A549 (cell line): ENCODE data around the gene PPP1R14B.

Experiments
- BHLHE40 ChIP-seq: IDR thresholded peaks from 2 replicates; pipeline ENCODE4 v1.6.1; 2012; ENCODE audit warnings: low read depth, low read length, inconsistent platforms
- CHD2 ChIP-seq: fragments of 150-350 bp; IDR thresholded peaks from 2 replicates; pipeline ENCODE4 v1.6.1; 2014; ENCODE audit warnings: low read length; ENCODE audit not compliant: partially characterized antibody
- CTCF ChIP-seq: fragments of >200 bp; sonication (Bioruptor Twin); formaldehyde crosslinking; IDR thresholded peaks from 3 replicates; pipeline ENCODE4 v1.5.1; 2016
- EP300 ChIP-seq, 2 experiments: fragments of >200 bp; sonication (Bioruptor Twin); formaldehyde crosslinking; IDR thresholded peaks; 2 replicates in 1 of 2; 3 replicates in 1 of 2; pipeline ENCODE4 v1.6.1; 2016 to 2017
- KDM1A ChIP-seq: fragments of 200-600 bp; sonication (generic); IDR thresholded peaks from 2 replicates; pipeline ENCODE4 v1.6.1; 2016; ENCODE audit warnings: low read depth, mild to moderate bottlenecking
- PHF8 ChIP-seq: fragments of 200-600 bp; sonication (generic); IDR thresholded peaks from 2 replicates; pipeline ENCODE4 v1.6.1; 2016; ENCODE audit warnings: low read depth, mild to moderate bottlenecking, antibody characterized with exemption, moderate library complexity, borderline replicate concordance
- POLR2A ChIP-seq: IDR thresholded peaks from 2 replicates; pipeline ENCODE4 v1.6.1; 2012; ENCODE audit warnings: mild to moderate bottlenecking, low read length
- POLR2AphosphoS2 ChIP-seq: conservative IDR thresholded peaks from 2 replicates; pipeline ENCODE4 v1.6.1; 2012; ENCODE audit warnings: low read length, improper control_type of control experiment, inconsistent platforms
- RAD21 ChIP-seq, 2 experiments: fragments of >200 bp in 1 of 2; sonication (Bioruptor Twin) in 1 of 2; formaldehyde crosslinking in 1 of 2; IDR thresholded peaks in 1 of 2; conservative IDR thresholded peaks in 1 of 2; 2 replicates in 1 of 2; 3 replicates in 1 of 2; pipeline ENCODE4 v1.6.1; 2012 to 2018; ENCODE audit warnings: inconsistent platforms in 1 of 2
- RNF2 ChIP-seq: fragments of 200-600 bp; sonication (generic); IDR thresholded peaks from 2 replicates; pipeline ENCODE4 v1.6.1; 2016; ENCODE audit warnings: low read depth, mild to moderate bottlenecking, antibody characterized with exemption, moderate library complexity, borderline replicate concordance
- SMC3 ChIP-seq: fragments of >200 bp; sonication (Bioruptor Twin); formaldehyde crosslinking; IDR thresholded peaks from 3 replicates; pipeline ENCODE4 v1.6.1; 2018; ENCODE audit warnings: inconsistent platforms
- TF ChIP-seq, protein P1 (sequence below): fragments of 450-650 bp; IDR thresholded peaks from 2 replicates; pipeline ENCODE4 v1.6.1; 2014; ENCODE audit warnings: antibody characterized with exemption
- TF ChIP-seq, protein P2 (sequence below): fragments of 200-600 bp; sonication (generic); IDR thresholded peaks from 2 replicates; pipeline ENCODE4 v1.6.1; 2016; ENCODE audit warnings: antibody characterized with exemption, mild to moderate bottlenecking, moderate library complexity

GRCh38 chr11:64233913-64234586 lies 12.7 kb downstream of the PPP1R14B start, which contains the start of gene VEGFB:
- no peak for TF ChIP-seq POLR2A
- TF ChIP-seq, protein P1, sequence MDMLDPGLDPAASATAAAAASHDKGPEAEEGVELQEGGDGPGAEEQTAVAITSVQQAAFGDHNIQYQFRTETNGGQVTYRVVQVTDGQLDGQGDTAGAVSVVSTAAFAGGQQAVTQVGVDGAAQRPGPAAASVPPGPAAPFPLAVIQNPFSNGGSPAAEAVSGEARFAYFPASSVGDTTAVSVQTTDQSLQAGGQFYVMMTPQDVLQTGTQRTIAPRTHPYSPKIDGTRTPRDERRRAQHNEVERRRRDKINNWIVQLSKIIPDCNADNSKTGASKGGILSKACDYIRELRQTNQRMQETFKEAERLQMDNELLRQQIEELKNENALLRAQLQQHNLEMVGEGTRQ = no peak
- no peak for TF ChIP-seq SMC3
- 0 out of 2 replicates have a peak, but pooled peaks have one; percentile 18 for TF ChIP-seq PHF8
- no peak for TF ChIP-seq EP300 (IDR thresholded peaks at IDR 0.05)
- no peak for TF ChIP-seq CTCF
- no peak for TF ChIP-seq POLR2AphosphoS2
- TF ChIP-seq BHLHE40 = no peak
- TF ChIP-seq RAD21 (conservative IDR thresholded peaks at IDR 0.05 in 1 of 2, IDR thresholded peaks at IDR 0.05 in 1 of 2) = no peak
- TF ChIP-seq, protein P2, sequence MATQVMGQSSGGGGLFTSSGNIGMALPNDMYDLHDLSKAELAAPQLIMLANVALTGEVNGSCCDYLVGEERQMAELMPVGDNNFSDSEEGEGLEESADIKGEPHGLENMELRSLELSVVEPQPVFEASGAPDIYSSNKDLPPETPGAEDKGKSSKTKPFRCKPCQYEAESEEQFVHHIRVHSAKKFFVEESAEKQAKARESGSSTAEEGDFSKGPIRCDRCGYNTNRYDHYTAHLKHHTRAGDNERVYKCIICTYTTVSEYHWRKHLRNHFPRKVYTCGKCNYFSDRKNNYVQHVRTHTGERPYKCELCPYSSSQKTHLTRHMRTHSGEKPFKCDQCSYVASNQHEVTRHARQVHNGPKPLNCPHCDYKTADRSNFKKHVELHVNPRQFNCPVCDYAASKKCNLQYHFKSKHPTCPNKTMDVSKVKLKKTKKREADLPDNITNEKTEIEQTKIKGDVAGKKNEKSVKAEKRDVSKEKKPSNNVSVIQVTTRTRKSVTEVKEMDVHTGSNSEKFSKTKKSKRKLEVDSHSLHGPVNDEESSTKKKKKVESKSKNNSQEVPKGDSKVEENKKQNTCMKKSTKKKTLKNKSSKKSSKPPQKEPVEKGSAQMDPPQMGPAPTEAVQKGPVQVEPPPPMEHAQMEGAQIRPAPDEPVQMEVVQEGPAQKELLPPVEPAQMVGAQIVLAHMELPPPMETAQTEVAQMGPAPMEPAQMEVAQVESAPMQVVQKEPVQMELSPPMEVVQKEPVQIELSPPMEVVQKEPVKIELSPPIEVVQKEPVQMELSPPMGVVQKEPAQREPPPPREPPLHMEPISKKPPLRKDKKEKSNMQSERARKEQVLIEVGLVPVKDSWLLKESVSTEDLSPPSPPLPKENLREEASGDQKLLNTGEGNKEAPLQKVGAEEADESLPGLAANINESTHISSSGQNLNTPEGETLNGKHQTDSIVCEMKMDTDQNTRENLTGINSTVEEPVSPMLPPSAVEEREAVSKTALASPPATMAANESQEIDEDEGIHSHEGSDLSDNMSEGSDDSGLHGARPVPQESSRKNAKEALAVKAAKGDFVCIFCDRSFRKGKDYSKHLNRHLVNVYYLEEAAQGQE = no peak
- no peak for TF ChIP-seq CHD2
- TF ChIP-seq RNF2 = peak; percentile 67; the same call in 1 of the 2 replicates
- TF ChIP-seq KDM1A = no peak
